Neural cell (in vitro differentiated cells): ENCODE data around the gene CAT.

ENCODE experiments used
- EZH2 ChIP-seq: fragments of 200-600, 300-800 bp; shearing (Covaris generic), sonication (generic); IDR thresholded peaks from 2 replicates; pipeline ENCODE4 v1.6.1; 2014; ENCODE audit warnings: antibody characterized with exemption, low read length, borderline replicate concordance, mild to moderate bottlenecking; ENCODE audit not compliant: insufficient read depth, poor library complexity, severe bottlenecking
- POLR2AphosphoS5 ChIP-seq: IDR thresholded peaks from 2 replicates; pipeline ENCODE4 v1.6.1; 2012
- SMC3 ChIP-seq: fragments of 450-650 bp; conservative IDR thresholded peaks from 2 replicates; pipeline ENCODE4 v1.6.1; 2014; ENCODE audit warnings: antibody characterized with exemption, mild to moderate bottlenecking, moderate library complexity; ENCODE audit not compliant: poor library complexity

DNA sequence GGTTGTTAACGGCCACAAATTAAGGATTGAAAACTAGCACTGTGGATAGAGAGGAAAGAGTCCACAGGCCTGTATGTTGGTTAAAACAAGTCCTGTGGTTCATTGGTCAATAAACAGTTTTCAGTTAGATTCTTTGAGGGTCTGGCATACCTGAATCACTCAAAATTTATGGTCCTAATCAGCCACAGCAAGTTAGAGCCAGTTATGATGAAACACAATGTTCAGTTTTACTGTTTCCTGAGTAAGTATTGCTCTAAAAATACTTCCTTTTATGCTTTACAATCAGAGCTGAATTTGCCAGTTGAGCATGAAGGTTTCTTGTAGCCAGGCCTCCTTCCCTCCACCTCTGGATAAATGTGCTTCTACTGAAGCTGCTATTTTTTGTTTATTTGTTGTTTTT, 12.9 kb upstream of the CAT start:
- TF ChIP-seq SMC3 (no peak), EZH2 (no peak), POLR2AphosphoS5 (no peak)
